WI38 (cell line): ENCODE measurements around the gene HEYL.

Experiments
- H3K4me3 ChIP-seq: 2 replicates; pipeline ENCODE4 v1.5.1; 2011; ENCODE audit warnings: low read depth, mild to moderate bottlenecking, control low read depth, low read length
- TF ChIP-seq, protein P1 (sequence below): IDR thresholded peaks from 2 replicates; pipeline ENCODE4 v1.5.1; 2012; ENCODE audit warnings: low read depth, mild to moderate bottlenecking, control low read depth, low read length

The HEYL gene

DNA sequence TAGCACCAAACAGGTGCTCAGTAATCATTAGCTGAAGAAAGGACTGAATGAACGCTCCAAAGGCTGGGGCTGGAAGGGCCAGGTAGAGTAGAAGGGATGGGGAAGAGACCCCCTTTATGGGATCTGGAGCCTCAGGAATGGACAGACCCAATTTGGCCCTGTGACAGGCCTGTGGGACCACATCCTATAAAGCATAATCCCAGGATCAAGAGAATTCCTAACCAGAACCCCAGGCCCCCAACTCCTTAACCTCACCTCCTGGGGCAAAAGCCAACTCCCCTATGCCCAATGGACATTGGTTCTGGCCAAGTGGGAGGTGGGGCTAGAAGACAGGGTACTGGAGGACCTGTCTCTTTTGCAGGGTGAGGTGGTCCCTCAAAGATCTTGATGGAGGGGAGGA, 42.6 kb upstream of the HEYL start:
- TF ChIP-seq, protein P1, sequence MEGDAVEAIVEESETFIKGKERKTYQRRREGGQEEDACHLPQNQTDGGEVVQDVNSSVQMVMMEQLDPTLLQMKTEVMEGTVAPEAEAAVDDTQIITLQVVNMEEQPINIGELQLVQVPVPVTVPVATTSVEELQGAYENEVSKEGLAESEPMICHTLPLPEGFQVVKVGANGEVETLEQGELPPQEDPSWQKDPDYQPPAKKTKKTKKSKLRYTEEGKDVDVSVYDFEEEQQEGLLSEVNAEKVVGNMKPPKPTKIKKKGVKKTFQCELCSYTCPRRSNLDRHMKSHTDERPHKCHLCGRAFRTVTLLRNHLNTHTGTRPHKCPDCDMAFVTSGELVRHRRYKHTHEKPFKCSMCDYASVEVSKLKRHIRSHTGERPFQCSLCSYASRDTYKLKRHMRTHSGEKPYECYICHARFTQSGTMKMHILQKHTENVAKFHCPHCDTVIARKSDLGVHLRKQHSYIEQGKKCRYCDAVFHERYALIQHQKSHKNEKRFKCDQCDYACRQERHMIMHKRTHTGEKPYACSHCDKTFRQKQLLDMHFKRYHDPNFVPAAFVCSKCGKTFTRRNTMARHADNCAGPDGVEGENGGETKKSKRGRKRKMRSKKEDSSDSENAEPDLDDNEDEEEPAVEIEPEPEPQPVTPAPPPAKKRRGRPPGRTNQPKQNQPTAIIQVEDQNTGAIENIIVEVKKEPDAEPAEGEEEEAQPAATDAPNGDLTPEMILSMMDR: no peak
- H3K4me3 ChIP-seq: no peak overlapping the region

DNA sequence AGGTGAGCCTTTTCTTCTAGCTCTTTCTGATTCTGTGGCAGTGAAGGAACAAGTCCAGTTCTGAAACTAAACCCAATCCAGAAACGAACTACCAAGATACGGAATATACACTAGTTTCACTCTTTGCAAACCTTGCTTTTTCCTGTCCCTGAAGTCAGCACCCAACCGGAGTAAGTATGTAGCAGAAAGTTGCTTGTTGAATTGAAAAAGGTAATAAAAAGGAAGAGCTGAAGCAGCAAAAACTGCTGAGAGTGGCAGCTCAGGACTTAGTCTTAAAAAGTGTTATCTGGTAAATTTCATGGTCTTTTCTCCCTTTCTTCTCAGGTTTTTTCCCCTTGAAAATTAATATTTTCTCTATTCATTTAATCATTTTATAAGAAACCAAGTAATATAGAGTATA, 41.9 kb upstream of the HEYL start:
- TF ChIP-seq, protein P1: no peak
- H3K4me3 ChIP-seq: no peak overlapping the region

DNA sequence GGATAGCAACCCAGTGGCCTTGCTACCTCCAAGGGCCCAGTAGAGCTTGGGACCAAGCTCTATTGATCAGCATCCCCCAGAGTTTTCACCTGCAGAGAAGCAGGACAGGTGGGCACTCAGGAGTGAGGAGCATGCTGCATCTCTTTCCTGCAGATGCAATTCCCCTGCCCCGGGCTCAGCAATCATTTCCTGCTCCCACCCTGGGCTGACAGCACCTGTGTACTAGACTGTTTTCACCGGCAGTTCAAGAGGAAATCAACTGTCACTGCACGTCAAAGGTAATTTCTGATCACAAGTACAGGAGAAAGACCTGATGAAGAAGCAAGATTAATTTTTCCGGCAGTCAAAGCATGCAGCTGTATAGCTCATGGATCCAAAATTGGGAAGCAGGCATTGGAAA, 41.3 kb upstream of the HEYL start:
- TF ChIP-seq, protein P1: no peak
- no peak overlapping the region for H3K4me3 ChIP-seq

DNA sequence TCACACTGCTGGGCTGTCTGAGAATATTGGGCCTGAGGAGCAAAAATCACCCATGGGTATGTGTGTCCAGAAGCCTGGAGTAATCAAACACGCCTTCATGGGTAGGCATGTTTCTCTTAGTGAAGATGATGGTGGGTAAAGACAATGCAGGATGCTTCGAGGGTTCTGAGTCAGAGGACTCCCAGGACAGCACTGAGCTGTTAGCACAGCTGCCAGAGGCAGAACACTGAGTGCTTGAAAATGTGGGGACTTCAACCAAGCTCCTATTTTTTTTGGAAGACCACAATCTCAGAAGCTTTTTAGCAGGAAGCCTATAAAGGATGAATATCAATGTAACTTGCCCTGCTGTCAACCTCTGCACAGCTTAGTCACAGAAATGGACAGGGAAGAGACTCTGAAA, 40.4 kb upstream of the HEYL start:
- no peak overlapping the region for H3K4me3 ChIP-seq
- TF ChIP-seq, protein P1: no peak

DNA sequence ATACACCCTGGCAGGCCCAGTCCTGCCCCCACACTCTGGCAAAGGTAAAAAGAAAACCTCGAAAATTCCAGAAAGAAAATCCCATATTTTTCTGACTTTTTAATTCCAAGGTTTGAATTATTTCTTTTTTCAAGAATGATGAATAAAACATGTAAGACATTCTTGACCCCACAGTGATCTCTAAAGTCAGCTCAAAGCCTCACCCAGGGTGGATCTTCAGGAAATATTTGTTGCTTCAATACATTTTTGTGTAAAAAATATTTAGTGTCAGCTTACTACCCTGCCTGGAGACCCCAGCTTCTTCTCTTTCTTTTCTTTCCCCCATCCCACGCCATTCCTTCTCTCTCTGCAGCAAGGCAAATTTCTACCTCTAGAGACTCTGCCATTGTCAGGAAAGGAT, 39.4 kb upstream of the HEYL start:
- TF ChIP-seq, protein P1: no peak
- H3K4me3 ChIP-seq: no peak overlapping the region

DNA sequence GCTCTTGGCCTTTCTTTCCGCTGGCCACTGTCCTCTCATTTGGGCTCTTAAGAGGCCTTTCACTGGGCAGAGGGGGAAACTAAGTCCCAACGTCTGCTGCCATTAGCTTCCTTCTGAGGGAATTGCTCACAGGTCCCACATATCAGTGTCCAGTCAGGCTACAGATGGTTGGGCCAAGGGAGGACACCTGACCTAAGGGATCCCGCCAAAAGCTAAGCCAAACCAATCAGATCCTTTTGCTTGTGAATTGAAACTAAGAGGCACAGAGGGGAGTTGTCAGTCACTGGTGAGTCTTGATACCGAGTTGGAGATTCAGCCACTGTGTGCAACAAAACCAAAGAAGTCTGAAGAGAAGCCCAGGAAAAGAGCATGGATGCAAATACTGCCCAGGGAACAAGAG, 38.2 kb upstream of the HEYL start:
- TF ChIP-seq, protein P1: no peak
- no peak overlapping the region for H3K4me3 ChIP-seq

DNA sequence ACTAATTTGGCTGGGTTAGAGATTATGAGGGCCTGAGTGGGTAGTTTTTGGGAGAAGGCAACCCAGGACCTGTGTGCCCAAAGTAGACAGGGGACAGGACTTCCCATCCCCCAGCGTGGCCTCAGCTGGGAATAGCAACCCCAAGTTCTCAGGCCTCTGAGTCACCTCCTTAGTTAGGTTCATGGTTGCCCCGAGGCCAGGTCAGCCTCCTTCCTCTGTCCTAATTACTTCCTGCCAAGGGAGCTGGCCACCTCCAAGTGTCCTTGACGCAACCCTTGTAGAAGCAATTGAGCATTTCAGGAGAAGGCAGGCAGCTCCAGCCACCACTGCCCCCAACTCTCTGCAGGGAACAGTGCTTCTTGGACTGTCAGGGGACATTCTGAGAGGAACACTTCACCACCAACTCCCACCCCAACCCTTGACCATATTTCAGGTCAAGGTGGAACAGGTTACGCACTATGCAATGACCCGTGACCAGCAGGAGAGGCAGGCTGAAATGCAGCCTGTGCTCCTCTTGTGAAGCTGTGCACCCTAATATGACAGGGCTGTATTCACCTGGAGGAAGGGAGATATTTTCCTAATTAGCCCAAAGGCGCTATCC, 37.6 kb upstream of the HEYL start:
- TF ChIP-seq, protein P1: no peak
- no peak overlapping the region for H3K4me3 ChIP-seq
